COLO668 (cell line): ENCODE measurements around the gene CDC45.

Experiments
- DNase-seq: peaks from one replicate; lab custom pipeline; 2025; ENCODE audit not compliant: unreplicated experiment; lab: John Stamatoyannopoulos, UW

CDC45 gene

DNA sequence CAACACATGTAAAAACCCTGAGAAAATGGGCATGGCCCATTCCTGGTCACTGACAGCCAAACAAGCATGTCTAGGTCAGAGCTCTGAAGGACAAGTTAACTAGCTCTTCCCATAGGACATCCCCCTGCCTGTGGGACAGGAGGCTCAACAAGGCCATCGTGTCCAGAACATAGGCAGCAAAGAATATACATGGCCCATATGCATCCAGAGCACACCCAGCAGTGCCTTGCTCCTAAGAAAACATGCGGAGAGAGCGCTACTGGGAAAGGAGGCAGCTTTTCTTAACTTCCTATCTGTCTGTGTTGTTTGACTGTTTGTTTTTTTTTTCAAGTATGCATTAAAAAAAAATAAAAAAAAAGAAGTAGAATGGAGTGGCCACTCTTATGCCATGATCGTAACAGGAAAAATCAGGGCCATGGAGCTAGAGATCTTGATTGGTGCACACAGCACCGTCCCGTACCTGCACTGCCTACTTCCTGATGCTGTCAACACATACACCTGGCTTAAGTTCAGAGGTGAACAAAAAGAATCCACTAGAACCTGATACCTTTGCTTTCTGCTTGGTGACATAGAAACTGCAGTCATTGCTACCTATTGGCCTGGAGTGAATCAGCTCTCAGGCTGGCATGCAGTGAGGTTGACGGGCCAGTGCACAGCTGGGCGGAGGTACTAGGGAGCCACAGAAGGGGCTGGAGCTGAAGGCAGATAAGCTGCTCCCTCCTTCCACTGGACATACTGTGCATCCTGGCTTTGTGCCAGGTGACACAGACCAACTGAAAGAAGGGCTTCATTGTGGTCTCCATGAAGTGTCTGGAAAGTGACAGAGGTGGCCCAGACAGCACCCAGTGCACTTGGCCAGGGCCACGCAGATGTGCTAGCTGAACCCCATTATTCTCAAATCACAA is 12.6 kb upstream of the CDC45 start:
- no peak for DNase-seq

DNA sequence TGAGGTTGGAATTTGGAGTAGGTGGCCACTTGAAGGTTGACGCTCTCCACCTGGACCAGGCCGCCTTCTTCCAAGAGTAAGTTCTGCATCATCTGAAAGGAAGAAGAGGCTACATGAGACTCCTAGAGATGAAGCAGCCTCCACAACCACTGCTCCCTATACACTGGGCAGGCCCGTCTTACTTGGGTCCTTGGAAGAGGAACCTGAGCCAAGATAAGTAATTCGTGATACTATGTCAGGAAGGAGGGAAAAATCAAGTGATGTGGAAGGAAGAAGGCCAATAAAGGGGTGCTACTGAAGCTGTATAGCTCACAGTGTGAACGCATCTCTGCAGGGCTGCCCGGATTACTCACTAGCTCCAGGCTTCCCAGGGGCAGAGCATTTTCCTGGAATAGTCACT is 11.8 kb upstream of the CDC45 start:
- DNase-seq = no peak

DNA sequence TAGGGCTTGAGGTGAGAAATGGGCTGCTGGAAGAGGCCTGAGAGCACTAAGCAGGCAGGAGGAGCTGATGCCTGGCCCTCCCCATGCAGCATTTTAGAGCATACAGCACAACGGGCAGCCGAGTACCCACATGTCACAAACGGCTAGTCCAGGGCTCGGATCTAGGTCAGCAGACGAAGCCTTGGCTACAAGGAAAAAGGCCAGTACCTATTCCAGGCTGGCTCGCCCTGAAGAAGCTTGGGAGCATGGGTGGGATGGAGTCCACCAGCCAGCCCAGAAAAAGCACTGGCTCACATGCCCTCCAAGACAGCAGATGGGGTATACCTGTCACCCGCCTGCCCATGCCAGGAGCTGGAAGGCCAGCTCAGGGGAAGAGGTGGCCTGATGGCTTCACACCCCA is 10.3 kb upstream of the CDC45 start:
- no peak for DNase-seq

- DNase-seq = no peak
These were observed 9.7 kb upstream of the CDC45 start for GRCh38 chr22:19470010-19470409.

GRCh38 chr22:19471572-19471971 is 8.1 kb upstream of the CDC45 start:
- DNase-seq = no peak

DNA sequence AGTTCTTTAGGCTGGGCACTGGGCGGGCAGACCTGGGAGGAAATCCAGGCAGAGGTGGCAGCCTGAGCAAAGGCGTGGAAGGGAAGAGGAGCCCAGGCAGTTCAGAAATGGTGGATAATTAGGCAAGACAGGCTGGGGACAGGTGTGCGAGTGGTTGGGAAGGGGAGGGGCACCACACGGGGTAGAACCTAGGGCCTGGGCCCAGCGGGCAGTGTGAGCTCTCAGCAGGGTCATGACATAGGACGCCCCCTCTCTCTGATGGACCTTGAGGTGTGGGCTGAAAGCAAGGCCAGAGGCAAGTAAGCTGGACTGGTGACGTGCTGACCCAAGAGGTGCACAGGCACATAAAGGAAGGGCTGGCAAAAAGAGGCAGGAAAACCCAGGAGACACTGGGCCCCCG is 7.5 kb upstream of the CDC45 start:
- no peak for DNase-seq

- DNase-seq = no peak
These were observed 6.1 kb upstream of the CDC45 start for GRCh38 chr22:19473578-19473977.

DNA sequence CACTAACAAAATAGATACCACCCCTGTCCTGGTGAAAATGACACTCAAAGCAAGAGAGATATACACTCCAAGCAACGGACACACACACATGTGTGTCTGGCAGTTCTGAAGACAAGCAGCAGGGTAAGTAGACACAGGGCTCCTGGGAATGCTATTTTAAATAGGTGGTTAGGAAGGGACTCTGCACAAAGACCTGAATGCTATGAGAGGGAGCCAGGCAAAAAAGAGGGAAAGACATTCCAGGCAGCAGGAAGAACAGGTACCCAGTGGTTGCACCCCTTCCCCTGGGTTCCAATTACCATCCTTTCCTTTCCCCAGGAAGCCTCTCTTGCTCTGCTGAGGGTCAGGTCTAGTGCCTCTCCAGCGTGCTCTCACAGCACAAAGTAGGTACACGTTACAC is 3.7 kb upstream of the CDC45 start:
- DNase-seq = no peak

GRCh38 chr22:19477321-19478044 is 2.2 kb upstream of the CDC45 start:
- DNase-seq = no peak

DNA sequence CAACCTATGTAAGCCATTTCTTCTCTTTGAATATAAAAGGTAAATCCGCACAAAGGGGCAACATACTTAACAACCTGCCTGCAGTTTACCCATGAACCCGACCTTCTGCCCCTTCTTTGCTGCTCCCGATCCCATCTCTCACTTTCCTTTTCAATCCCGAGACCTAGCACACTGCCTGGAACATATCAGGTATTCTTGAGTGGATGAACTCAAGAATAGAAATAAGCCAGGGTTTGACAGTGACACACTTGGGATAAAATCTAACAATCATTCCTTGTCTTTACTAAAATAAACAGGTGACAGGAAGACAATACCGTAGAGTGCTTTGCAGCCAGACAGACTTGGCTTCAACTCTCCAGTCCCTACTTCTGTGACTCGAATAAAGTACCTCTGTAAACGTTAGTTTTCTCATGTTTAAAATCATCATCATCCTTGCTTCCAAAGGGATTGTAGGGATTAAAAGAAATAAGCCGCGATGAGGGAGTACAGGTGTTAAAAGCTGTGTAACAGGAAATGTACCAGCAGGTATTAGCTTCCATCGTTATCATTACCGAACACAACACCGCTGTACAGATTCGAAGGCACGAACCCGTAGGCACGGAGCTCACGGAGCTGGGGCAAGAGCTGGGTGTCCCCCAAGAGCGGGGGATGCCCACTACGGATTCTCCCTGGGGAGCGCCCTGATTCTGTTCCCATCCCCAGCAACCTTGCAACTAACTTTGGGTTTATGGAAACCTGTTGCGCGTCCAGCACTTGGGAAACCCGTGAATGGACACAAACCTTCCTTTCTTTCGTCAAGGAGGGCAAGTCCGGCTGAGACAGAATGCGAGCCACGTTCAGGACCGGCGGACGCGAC is 1.4 kb upstream of the CDC45 start:
- DNase-seq = peak; percentile 12

- peak; percentile 78 for DNase-seq
These were observed 792 bp upstream of the CDC45 start, which contains the start of gene UFD1 for GRCh38 chr22:19478901-19479354. TSS of gene UFD1 (minus strand) at chr22:19479193. CDS start at chr22:19479085, 108 bp downstream.

DNA sequence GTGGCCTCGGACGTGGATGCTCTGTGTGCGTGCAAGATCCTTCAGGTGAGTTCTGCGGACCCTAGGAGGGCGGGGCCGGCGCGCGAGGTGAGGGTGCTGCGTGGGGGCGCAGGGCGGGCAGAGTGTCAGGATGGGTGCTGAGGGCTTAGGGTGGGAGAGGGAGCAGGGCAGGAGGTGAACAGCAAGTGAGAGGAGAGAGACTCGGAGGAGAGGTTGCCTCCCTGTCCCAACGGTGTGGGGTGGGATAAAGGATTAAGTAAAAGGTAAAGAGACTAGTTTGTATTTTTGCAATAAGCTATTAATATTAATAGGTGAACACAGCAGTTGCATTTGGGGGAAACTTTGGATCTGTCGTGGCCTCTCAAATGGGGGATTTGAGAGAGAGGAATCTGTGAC is 451 bp downstream of the CDC45 start:
- DNase-seq = no peak

DNA sequence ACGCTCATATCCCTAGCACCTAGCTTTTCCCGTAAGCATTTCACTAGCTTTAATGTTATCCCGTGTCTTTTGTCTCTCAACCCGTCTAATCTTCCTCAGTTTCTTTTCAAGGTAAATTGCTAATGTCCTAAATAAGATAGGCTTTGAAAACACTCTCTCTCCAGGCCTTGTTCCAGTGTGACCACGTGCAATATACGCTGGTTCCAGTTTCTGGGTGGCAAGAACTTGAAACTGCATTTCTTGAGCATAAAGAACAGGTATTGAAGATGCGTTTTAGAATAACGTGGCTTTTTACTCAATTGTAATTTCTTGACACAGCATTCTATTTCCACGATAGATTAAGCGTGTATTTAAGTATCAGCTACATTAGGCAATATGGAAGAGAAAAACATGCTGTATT is 1.1 kb downstream of the CDC45 start:
- no peak for DNase-seq

GRCh38 chr22:19482297-19482696 is 2.6 kb downstream of the CDC45 start:
- DNase-seq = no peak

- DNase-seq = no peak
These were observed 3.9 kb downstream of the CDC45 start for GRCh38 chr22:19483481-19484244.

- no peak for DNase-seq
These were observed 8.6 kb downstream of the CDC45 start for GRCh38 chr22:19488285-19488684.

GRCh38 chr22:19488884-19489843 is 9.4 kb downstream of the CDC45 start:
- no peak for DNase-seq

DNA sequence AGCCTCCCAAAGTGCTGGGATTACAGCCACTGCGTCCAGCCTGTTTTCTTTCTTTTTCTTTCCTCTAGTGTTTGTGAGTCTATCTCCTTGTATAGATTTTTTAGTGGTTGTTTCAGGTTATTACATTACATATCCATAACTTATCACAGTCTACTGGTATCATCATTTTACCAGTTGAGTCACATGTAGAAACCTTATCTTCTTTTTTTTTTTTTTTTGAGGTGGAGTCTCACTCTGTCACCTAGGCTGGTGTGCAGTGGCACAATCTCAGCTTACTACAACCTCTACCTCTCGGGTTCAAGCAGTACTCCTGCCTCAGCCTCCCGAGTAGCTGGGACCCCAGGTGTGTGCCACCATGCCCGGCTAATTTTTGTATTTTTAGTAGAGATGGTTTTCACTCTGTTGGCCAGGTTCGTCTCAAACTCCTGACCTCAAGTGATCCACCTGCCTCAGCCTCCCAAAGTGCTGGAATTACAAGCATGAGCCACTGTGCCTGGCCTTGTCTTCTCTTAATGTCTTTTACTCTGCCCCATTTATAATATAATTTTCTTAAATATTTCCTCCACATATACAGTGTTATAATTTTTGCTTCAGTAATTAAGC is 11.0 kb downstream of the CDC45 start:
- no peak for DNase-seq
